NCI-H146 (cell line): Measurements from ENCODE around the gene ZNF664.
A peak's percentile ranks its signal among the peaks of the same experiment; 100 is the strongest.

Experiments
- DNase-seq: peaks from one replicate; lab custom pipeline; 2025; lab: John Stamatoyannopoulos, UW

ZNF664 gene

DNA sequence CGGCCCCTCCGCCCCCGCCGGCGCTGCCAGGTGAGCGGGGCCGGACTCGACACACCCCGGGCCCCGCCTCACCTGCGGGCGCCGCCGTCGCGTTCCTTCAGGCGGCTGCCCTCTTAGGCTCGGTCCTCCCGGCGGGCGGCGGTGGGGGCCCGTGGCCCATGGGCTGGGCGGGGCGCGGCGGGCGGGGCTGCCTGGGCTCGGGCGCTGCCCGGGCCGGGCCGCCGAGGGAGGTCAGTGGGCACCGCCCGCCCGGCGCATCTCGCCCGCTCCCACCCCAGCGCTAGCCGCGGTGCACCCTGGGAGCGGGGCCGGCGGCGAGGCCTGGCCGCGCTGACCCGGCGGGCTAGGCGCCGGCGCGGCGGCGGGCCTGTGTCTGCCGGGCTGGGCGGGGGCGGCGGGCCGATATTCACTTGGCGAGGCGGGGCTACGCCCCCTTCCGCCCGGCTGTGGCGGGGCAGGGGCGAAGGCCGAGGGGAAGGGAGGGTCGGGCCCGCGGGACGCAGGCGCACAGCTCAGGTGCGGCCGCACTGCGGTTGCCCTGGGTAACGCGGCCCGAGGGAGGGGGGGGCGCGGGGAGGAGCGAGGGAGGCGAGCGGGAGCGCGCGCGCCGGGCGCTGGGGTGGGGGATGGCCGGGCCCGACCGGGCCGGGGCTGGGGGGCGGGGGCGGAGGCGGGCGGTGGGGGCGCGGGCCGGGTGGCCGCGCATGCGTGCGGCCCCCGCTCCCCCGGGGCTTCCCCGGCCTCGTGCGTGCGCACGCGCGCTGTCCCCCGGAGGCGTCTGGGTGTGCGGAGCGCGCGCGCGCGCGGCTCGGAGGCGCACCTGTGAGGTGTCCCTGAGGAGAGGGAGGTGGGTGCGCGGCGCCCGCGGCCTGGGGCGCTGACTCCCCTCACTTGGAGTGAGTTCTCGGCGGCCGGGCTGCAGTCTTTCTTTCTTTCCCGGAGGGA is at the start of gene ZNF664, which contains the start of gene CCDC92:
ZNF664 (plus strand) TSS at position 759 of the 945 bp plus-strand sequence. CDS start 38,930 bp downstream, outside the sequence.
CCDC92 (minus strand) TSS at position 375 of the 945 bp plus-strand sequence. CDS start 28,526 bp downstream, outside the sequence.
- peak; percentile 97 for DNase-seq

DNA sequence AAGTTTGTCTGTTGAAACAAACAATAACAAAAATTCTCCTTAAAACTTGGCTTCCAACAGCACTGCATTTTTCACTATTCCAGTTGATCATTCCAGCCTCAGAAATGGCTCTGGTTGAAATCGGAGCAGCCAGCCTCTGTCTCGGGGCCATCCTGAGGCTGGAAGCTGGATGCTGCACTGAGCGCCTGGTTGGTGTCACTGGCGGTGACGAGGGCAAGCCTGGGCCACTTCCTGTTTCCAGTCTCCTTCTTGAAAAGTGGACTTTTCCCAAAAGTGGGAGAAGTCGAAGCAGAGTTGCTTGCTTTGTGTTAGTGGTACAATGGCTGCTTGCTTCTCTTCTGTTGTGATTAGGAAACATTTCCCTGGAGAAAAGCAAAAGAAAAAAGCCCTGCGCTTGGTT is 49.1 kb upstream of the ZNF664 start:
- no peak for DNase-seq

DNA sequence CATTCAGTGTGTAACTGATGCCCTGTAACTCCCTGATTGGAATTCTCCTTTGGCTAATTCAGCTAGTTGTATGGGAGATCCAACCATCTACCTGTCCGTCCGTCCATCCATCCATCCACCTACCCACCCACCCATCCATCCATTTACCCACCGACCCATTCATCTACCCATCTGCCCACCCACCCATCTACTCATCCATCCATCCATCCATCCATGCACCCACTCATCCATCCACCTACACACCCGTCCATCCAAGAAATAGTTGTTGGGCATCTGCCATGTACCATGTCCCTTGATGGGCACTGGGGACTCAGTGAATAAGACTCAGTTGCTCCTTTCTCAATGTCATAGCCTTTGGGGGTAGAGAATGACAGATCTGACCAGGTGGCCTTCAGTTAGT is 48.5 kb upstream of the ZNF664 start:
- DNase-seq: no peak

DNA sequence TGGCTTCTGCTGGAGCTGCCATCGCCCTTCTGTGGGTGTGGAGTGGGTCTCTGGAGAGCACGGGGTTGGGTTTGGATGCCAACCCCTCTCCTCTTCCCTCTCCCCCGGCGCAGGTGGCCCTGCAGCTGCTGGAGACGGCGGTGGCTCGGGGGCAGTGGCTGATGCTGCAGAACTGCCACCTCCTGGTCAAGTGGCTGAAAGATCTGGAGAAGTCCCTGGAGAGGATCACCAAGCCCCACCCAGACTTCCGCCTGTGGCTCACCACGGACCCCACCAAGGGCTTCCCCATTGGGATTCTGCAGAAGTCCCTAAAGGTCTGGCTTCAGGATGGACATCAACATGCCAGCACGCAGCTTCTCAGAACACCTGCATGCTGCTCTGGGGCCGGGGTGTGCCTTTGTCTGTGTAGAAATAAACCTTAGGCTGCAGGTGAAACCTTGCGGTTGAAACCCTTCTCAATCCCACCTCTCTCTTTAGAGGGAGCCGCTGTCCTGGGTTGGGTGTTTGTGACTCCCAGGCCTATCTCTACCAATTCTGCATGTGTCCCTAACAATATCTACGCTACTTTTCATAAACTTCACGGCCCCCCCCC is 44.6 kb upstream of the ZNF664 start:
- DNase-seq: peak; percentile 54

DNA sequence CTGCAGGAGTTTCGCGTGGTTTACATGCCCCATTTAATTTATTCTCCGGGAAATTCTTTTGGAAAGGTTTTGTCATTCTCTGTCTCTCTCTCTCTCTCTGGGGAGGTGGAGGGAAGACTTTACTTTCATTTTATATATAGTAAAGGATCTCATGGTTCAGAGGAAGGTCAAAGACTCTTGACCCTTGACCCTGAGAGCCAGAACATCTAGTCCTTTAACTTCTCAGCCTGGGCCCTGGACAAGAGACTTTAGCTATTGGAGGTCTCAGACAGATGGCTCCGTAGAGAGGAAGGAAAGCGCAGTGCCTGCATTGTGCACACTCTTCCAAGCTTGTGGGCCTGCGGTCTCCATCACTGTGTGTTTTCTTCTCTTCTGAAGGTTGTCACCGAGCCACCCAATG is 44.1 kb upstream of the ZNF664 start:
- no peak for DNase-seq

DNA sequence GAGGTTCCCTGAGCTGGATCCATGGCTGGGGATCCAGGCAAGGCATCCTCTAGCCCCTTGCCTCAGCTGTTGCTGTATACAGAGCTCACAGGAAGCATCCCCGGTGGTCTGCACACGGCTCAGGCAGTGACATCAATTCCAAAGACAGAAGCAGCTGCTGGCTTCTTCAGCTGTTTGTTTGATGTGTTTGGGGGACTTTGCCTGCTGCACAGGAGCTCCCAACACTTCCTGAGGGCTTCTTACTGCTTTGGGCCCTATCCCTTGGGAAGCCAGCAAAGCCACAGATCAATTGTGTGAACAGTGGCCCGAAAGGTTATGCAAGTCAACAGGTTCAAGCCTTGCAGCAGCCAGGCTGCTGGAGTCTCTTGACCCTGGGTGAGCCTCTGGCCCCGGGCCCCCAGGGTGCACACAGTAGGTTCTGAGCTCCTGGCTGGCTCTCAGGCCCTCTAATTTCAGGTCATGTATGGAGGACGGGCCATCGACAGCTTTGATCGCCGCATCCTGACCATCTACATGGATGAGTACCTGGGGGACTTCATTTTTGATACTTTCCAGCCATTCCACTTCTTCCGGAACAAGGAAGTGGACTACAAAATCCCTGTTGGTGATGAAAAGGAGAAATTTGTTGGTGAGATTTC is 43.0 kb upstream of the ZNF664 start:
- no peak for DNase-seq

DNA sequence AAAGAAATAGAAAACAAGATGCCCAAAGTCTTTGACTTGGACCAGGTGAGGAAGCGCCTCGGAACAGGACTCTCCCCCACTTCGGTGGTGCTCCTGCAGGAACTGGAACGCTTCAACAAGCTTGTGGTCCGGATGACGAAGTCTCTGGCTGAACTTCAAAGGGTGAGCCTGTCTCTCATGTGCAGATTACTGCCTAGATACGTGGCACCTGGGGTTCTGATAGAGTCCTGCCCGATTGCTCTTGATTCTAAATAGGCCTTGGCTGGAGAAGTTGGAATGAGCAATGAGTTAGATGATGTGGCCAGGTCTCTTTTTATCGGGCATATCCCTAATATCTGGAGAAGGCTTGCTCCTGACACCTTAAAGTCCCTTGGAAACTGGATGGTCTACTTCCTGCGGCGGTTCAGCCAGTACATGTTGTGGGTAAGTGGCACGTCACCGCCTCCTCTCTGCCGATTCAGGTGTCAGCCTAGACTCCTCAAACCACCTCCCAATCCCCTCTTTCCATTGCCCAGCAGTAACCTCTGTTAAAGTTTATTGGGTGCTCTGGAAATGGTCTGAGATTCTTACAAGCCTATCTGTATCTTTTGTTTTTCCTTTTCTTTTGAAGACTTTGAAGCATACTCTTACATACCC is 41.2 kb upstream of the ZNF664 start:
- no peak for DNase-seq

DNA sequence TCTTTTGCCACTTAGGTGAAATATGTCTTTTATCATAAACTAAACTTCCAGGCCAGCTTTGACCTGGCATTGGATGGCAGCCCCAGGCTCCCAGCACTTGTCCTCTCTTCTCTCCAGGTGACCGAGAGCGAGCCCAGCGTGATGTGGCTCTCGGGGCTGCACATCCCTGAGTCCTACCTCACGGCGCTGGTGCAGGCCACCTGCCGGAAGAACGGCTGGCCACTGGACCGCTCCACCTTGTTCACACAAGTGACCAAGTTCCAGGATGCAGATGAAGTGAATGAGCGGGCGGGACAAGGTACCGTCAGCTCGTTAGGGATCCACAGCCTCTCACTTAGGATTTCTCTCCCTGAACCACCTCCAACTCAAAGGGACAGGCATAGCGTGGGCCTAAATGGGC is 39.8 kb upstream of the ZNF664 start:
- DNase-seq: no peak

DNA sequence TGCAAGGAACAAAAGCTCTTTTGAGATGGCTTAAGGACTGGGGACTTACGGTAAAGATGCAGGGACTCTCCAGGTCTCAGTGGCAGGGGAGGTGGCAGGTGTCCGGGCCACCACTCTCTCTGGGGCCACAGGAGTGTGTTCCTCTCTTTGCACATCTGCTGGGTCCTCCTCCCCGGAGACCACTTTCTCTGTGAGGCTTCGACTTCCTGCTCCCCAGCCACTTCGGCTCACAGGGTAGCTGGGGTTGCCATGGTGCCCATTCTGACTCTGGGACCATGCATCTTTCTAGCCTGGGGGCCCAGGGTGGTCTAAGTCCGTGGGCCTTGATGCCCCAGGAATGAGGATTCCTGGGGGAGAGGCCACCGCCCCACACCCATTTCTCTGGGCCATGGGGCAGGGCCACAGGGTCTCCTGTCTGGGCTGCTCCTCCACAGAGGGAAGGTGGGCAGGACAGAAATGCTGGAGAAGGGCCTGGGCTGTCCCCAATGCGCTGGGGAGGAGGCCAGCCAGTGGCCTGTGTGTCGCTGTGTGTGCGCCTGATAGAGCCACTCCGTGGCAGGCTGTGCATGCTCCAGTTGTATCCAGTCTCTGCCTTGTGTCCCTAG is 38.9 kb upstream of the ZNF664 start:
- no peak for DNase-seq

DNA sequence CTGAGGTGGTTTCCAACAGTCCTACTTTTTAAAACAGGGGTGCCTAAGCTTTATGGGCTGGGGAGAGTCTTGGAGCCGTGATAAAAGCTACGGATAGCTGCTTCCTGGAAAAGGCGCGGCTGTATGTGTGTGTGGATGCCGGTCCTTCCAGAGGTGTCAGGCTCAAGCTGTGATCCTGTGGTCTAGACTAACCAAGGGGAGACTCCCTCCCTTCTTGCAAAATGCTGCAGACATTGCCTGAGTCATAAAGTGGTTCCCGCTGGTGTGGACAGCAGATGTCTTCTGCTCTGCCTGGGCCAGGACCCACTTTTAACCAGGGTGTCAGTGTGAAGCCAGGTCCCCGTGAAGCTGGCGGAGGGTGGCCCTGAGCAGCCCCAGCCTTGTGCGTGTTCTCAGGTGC is 38.2 kb upstream of the ZNF664 start:
- DNase-seq: no peak

DNA sequence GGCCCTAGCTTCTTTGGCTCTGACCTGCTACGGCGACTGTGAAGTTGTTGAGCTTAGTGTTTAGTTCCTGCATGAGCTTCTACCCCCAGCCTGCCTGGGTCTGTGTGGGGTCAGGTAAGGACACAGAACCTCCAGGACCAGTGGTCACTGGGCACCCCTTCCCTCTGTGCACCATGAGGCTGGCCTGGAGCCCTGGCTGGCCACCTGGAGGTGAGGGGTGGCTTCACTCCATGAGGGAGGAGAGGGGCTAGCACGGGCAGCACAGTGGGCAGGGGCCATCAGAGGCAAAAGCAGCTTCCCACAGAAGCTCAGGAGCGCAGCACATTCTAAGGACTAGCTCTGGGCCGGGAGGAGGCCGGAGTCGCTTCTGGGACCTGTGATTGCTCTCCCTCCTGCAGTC is 37.1 kb upstream of the ZNF664 start:
- DNase-seq: no peak

DNA sequence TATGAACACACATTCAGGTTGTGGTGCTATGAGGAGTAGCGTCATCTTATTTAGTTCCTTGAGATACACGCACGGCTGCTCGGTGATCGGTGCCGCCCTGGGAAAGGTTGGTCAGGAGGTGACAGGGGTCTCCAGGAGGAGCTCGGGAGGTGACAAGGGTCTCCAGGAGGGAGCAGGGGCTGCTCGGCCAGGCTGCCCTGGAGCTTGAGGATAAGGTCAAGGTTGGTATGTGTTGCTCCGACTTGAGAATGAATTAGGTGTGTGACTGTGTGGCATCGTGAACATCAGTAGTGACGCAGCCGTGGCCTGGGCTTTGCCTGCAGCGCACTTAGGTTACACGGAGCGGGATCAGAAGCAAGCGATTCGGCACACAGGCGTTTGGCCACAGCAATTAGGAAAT is 36.5 kb upstream of the ZNF664 start:
- DNase-seq: no peak

DNA sequence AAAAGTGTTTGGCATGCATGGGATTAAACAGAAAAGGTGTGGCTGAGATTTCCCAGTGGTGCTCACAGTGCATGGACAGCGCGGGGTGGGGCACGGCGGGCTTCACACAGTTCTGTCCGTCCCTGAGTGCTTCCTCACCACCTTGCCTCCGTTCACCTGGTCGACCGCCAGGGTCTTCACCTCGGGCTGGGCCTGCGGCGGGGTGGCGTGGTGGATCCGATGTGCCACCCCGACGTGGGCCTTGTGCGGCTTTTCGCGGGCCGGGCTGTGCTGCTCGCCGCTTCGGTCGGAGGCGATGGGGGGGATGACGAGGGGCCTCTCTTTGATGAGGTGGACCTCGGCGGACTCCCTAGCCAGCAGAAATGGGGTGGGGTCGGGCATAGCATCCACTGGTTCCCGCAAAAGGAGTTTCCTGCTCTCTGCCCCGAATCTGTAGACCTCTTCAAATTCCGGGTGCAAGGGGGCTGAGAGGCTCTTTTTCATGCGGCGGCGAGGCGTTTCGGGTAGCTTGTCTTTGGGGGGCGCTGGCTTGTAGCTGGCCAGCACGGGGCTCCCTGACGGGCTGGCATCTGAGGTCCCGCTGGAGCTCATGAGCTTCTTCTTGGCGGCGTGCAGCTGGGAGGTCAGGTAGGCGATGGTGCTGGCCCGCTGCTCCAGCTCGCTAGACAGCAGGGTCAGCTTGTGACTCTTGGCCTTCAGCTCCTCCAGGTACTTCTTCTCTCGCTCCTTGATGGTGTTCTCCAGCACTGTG is 35.9 kb upstream of the ZNF664 start:
- DNase-seq: no peak

DNA sequence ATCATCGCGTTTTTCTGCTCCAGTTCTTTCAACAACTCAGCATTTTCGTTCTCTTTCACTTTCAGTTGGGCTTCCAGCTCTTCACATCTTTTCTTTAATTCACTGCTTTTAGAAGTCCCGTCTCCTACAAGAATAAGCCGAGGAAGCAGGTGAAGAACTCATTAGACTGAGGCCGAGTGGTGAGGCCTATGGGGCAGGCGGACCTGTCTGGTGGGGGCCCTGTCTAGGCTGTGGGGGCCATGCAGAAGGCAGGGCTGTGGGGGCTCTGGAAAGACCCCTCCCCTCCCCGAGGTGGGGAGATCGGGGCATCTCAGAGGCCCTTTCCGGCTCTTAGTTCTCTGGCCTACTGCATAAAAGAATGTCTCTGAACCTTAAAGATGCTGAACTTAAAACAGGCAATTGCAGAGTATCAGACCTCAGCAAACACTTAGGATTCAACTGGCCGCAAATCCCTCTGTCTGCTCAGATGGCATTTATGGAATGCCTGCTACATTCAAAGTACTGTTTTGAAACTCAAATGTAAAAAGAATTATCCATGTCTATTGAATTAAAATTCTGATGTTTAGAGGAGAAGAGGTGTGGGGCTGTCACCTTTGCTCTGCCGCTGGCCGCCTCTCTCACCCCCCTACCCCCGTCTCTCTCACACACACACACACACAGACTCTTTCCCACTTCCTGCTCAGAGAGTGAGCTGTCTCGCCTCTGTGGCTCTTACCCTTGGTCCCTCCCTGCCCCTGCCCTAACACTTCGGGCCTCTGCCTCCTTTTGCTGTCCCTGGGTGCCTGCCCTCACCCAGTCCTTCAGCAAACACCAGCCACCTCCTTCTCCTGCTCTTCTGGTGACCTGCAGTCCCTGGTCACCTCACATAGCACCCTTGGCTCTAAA is 35.1 kb upstream of the ZNF664 start:
- no peak for DNase-seq

DNA sequence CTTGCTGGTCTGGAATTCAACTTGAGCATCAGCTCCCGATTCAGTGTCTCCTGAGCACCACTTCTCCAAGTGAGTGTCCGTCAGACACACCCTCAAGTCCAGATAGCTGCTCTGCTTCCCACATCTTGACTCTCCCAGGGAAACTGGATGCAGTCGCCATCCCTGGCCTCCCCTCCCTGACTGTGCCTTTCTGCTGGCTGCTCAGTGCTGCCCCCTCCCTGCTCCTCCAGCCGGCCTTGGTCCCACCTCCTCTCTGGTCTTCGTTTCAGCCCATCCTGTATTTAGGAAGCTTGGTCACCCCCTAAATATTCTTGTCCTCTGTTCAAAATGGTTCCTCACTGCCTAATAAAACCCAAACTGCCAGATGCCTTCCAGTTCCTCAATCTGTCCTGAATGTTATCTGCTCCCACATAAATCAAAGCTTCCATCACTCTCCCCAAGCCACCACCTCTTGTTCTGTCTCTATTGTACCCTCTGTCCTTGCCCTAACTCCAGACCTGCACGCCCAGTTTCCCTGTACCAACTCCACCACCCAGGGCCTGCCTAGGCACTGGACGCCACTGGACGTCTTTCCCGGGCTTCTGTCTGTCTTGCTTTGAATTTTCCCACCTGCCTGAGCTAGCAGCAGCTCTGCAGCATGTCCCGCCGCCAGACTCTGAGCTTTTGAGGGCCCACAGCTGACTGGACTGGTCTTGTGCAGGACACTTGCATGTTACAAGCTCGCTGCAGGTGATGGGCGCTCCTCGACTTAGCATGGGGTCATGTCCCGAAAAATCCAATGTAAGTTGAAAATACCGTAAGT is 34.1 kb upstream of the ZNF664 start:
- no peak for DNase-seq

DNA sequence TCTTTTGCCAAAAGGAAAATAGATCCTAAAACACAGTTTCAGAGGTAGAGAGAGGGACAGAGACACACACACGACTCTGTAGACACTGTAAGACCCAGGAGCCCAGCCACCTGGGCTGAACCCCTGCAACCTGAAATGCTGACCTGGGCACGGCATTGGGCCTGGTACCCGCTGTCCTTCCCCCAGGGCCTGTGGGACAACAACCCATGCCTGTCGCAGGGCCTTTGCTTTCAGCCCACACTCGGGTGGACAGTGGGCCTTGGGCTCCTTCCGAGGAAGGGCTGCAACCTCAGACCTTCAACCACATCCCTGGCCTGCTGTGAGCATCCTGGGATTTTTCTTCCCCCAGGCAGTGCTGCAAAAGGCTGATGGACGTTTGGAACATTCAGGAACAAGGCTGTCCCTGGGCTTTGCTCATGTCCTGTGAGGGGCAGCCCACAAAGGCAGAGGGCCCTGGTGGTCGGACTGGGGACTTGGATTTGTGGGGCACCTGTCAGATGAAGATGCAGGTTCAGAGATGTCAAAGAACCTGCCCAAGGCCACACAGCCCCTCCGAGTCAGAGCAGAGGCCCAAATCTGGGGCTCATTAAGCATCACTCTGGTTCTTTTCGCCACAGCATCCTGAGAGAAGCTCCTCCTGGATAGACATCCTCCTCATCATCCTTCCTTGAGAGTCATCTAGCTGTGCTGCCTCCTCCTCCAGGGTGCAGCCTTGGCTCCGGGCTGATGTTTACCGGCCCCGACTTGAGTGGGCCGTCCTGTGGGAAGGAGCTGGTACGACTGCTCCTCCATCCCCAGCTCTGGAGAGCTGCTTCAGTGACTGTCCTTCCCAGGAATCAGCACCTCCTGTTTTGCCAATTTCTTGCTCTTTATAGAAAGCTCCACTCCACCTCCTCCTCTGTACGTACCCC is 33.0 kb upstream of the ZNF664 start:
- no peak for DNase-seq

DNA sequence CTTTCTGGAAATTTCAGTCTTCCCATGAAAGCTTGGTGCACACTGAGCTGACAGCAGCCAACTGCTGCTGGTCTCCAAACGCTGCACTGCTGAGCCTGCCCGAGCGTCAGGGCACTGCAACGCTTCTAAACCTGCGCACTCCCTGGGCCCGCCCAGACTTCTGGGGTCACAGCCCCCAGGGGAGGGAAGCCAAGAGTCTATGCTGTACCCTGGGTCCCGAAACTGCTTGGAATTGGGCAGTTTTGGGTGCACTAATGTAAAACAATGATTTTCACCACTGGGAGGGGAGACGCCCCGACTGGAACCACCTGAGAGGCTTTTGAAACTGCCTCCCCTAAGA is 32.4 kb upstream of the ZNF664 start:
- no peak for DNase-seq

DNA sequence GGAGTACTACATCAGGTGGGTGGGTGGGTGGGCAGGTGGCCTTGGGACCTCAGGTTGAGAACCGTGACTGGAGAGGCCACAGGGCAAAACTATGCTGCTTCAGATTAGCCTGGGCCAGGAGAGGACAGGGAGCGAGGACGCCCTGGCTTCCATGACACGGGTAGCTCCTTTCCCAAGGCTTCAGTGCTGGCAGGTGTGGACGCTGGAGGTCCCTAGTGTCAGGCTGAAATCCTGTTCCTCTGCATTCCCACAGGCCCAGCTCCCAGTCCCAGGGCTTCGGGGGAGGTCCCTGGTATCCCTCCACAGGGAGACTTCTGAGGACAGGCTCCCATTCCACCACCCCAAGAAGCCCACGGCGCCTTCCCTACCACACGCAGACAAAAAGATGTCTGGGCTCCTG is 32.0 kb upstream of the ZNF664 start:
- no peak for DNase-seq
